Osteocyte (in vitro differentiated cells): Measurements from ENCODE around the gene FUZ. TPM values are rescaled to one million over a fixed set of nuclear protein-coding genes. Genes with fewer than 3 reads are reported as not detected.

ENCODE experiments used
- DNase-seq: peaks from one replicate; pipeline ENCODE4 v3.0.0; 2021; ENCODE audit warnings: mixed read lengths; ENCODE audit not compliant: unreplicated experiment; ENCODE audit errors: extremely low spot score
- H3K27ac Mint-ChIP-seq: one replicate; pipeline ENCODE4 v1.8.0; 2021; ENCODE audit warnings: mild to moderate bottlenecking, mixed read lengths; ENCODE audit not compliant: unreplicated experiment
- H3K27me3 Mint-ChIP-seq: one replicate; pipeline ENCODE4 v1.8.0; 2021; ENCODE audit warnings: mixed read lengths; ENCODE audit not compliant: unreplicated experiment
- H3K36me3 Mint-ChIP-seq: one replicate; pipeline ENCODE4 v1.8.0; 2021; ENCODE audit warnings: mixed read lengths; ENCODE audit not compliant: unreplicated experiment
- H3K4me1 Mint-ChIP-seq: one replicate; pipeline ENCODE4 v1.8.0; 2021; ENCODE audit warnings: mixed read lengths; ENCODE audit not compliant: unreplicated experiment
- H3K4me3 Mint-ChIP-seq: one replicate; pipeline ENCODE4 v1.8.0; 2021; ENCODE audit warnings: mild to moderate bottlenecking, moderate library complexity, mixed read lengths; ENCODE audit not compliant: unreplicated experiment
- H3K9me3 Mint-ChIP-seq: one replicate; pipeline ENCODE4 v1.8.0; 2021; ENCODE audit warnings: mixed read lengths; ENCODE audit not compliant: unreplicated experiment
- CTCF ChIP-seq: fragments of 200-600 bp; sonication (generic); IDR thresholded peaks from 2 replicates; pipeline ENCODE4 v1.5.0; 2021; ENCODE audit warnings: antibody characterized with exemption, mild to moderate bottlenecking, moderate library complexity
- total RNA-seq: library from RNA; stranded (reverse); gene quantifications from 2 replicates; pipeline ENCODE4 v1.2.1, GENCODE V29; 2021

The FUZ gene
- total RNA-seq, 1 donor from 2014 or later = 24.4 TPM

GRCh38 chr19:49857061-49857837 is 44.2 kb upstream of the FUZ start:
- Mint-ChIP-seq H3K27ac (peak overlapping the region; percentile 18), H3K27me3 (no peaks in the 10 kb centered on the region), H3K36me3 (peaks cover 21% of the 10 kb centered on the region), H3K9me3 (no peaks in the 10 kb centered on the region), H3K4me1 (peaks cover 27% of the 10 kb centered on the region), H3K4me3 (no peak overlapping the region)
- TF ChIP-seq CTCF = no peak
- no peak for DNase-seq

- TF ChIP-seq CTCF = no peak
- no peaks in the 10 kb centered on the region for H3K9me3 Mint-ChIP-seq
- peaks cover 21% of the 10 kb centered on the region for H3K36me3 Mint-ChIP-seq
- no peak for DNase-seq
- H3K27ac Mint-ChIP-seq = no peak overlapping the region
- no peaks in the 10 kb centered on the region for H3K27me3 Mint-ChIP-seq
- H3K4me1 Mint-ChIP-seq = peaks cover 29% of the 10 kb centered on the region
- no peak overlapping the region for H3K4me3 Mint-ChIP-seq
These were observed 43.5 kb upstream of the FUZ start for GRCh38 chr19:49856574-49857021.

- H3K4me3 Mint-ChIP-seq = no peak overlapping the region
- peaks cover 19% of the 10 kb centered on the region for H3K36me3 Mint-ChIP-seq
- no peaks in the 10 kb centered on the region for H3K27me3 Mint-ChIP-seq
- peaks cover 25% of the 10 kb centered on the region for H3K4me1 Mint-ChIP-seq
- H3K27ac Mint-ChIP-seq = no peak overlapping the region
- no peak for DNase-seq
- TF ChIP-seq CTCF = no peak
- H3K9me3 Mint-ChIP-seq = no peaks in the 10 kb centered on the region
These were observed 42.8 kb upstream of the FUZ start for GRCh38 chr19:49855676-49856573.

DNA sequence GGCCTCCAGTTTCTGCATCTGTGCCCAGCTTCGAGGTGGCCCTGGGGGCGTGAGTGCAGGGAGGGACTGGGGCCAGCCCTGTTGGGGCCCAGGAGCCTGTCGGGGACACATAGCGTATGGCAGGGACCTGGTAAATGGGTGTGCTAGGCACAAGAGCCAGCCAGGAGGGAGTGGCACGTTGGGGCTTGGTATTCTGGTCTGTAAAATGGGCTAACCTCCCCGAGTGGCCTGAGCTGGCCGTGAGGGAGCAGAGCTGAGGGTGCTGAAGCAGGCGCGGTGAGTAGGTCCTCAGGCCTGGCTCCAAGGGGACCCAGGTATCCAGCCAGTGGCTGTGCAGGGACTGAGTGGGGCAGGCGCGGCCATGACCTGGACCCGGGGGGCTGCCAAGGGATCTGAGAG is 42.2 kb upstream of the FUZ start:
- Mint-ChIP-seq H3K4me1 (peaks cover 26% of the 10 kb centered on the region), H3K9me3 (no peaks in the 10 kb centered on the region), H3K27me3 (no peaks in the 10 kb centered on the region), H3K4me3 (no peak overlapping the region), H3K27ac (no peak overlapping the region), H3K36me3 (peaks cover 14% of the 10 kb centered on the region)
- TF ChIP-seq CTCF = no peak
- DNase-seq = no peak
